ENCODE data around the gene WDR73. TPM values are rescaled to one million over a fixed set of nuclear protein-coding genes. Genes with fewer than 3 reads are reported as not detected.

The WDR73 gene
- total and polyA plus RNA-seq, 2 donors (not counting 3 experiments of a cell fraction or from before 2014, with no cell fraction given): 29.0 to 29.1 TPM

GRCh38 chr15:84661001-84661400 is 6.9 kb upstream of the WDR73 start:
- FAIRE-seq (no peak), DNase-seq (ENCODE audit: low read depth, low spot score) (no peak)
- Histone ChIP-seq H3K36me3 (ENCODE audit: control insufficient read depth in 2 of 2, extremely low read depth in 1 of 2, insufficient read depth in 2 of 2, low read length in 2 of 2) (peaks cover 0 to 5% of the 10 kb centered on the region in 2 experiments), H3K79me2 (ENCODE audit: control insufficient read depth, insufficient read depth, low read length) (no peaks in the 10 kb centered on the region), H3K9ac (replicated peaks; ENCODE audit: extremely low read depth, insufficient read depth, low read length) (no peak overlapping the region), H3K9me3 (replicated peaks; ENCODE audit: control insufficient read depth, insufficient read depth, low read length) (no peaks in the 10 kb centered on the region), H3K4me2 (ENCODE audit: insufficient read depth, low read length) (no peak overlapping the region), H3K4me3 (replicated peaks in 1 of 3; ENCODE audit: insufficient read depth in 1 of 3, low read depth in 1 of 3, low read length in 3 of 3) (no peak overlapping the region), H2AFZ (ENCODE audit: low read depth, low read length) (no peak overlapping the region), H3K4me1 (ENCODE audit: control insufficient read depth, extremely low read depth, insufficient read depth, low read length) (peaks cover 11% of the 10 kb centered on the region), H3K27me3 (ENCODE audit: control insufficient read depth in 2 of 2, insufficient read depth in 2 of 2, low read length in 2 of 2) (no peaks in the 10 kb centered on the region), H3K27ac (ENCODE audit: insufficient read depth, low read depth, low read length) (no peak overlapping the region), H3K9me1 (replicated peaks; ENCODE audit: control insufficient read depth, extremely low read depth, insufficient read depth, low read length) (no peaks in the 10 kb centered on the region), H4K20me1 (replicated peaks; ENCODE audit: control insufficient read depth, extremely low read depth, insufficient read depth, low read length) (no peaks in the 10 kb centered on the region)
- dilution Hi-C loops (cut with MboI; ENCODE audit: extremely low pct_ligation_motif_present, low sequenced_read_pairs) (no loop called here), intact Hi-C loops (cut with micrococcal nuclease) (no loop called here)
- ChIA-PET CTCF (no interaction called here), POLR2A (interaction anchor here (0.7 kb wide), 1 partner anchor 11 kb away, joined by 3 read pairs; no protein-coding TSS in a partner anchor)
- TF ChIP-seq GATA2 (IDR thresholded peaks at IDR 0.05; ENCODE audit: insufficient read depth, insufficient read length, low read depth, low read length): no peak
- no TSS peak for BruUV-seq (replicated peaks)

GRCh38 chr15:84659904-84660781 is 6.1 kb upstream of the WDR73 start:
- Histone ChIP-seq H3K36me3 (ENCODE audit: control insufficient read depth in 2 of 2, extremely low read depth in 1 of 2, insufficient read depth in 2 of 2, low read length in 2 of 2) (no peaks in the 10 kb centered on the region), H2AFZ (ENCODE audit: low read depth, low read length) (no peak overlapping the region), H3K9me3 (replicated peaks; ENCODE audit: control insufficient read depth, insufficient read depth, low read length) (no peaks in the 10 kb centered on the region), H3K27me3 (ENCODE audit: control insufficient read depth in 2 of 2, insufficient read depth in 2 of 2, low read length in 2 of 2) (no peaks in the 10 kb centered on the region), H3K4me1 (ENCODE audit: control insufficient read depth, extremely low read depth, insufficient read depth, low read length) (peaks cover 14% of the 10 kb centered on the region), H3K4me2 (ENCODE audit: insufficient read depth, low read length) (no peak overlapping the region), H3K27ac (ENCODE audit: insufficient read depth, low read depth, low read length) (no peak overlapping the region), H3K9ac (replicated peaks; ENCODE audit: extremely low read depth, insufficient read depth, low read length) (no peak overlapping the region), H3K79me2 (ENCODE audit: control insufficient read depth, insufficient read depth, low read length) (no peaks in the 10 kb centered on the region), H3K4me3 (replicated peaks in 1 of 3; ENCODE audit: insufficient read depth in 1 of 3, low read depth in 1 of 3, low read length in 3 of 3) (no peak overlapping the region), H4K20me1 (replicated peaks; ENCODE audit: control insufficient read depth, extremely low read depth, insufficient read depth, low read length) (no peaks in the 10 kb centered on the region), H3K9me1 (replicated peaks; ENCODE audit: control insufficient read depth, extremely low read depth, insufficient read depth, low read length) (no peaks in the 10 kb centered on the region)
- dilution Hi-C loops (cut with MboI; ENCODE audit: extremely low pct_ligation_motif_present, low sequenced_read_pairs) (no loop called here), intact Hi-C loops (cut with micrococcal nuclease) (no loop called here)
- DNase-seq (ENCODE audit: low read depth, low spot score) (no peak), FAIRE-seq (no peak)
- POLR2A ChIA-PET: no interaction called here
- TF ChIP-seq GATA2 (IDR thresholded peaks at IDR 0.05; ENCODE audit: insufficient read depth, insufficient read length, low read depth, low read length): no peak
- CTCF ChIA-PET: interaction anchor here (1.7 to 2.0 kb wide), 2 partner anchors 26 to 252 kb away, joined by 4 read pairs; no protein-coding TSS in a partner anchor
- BruUV-seq (replicated peaks): no TSS peak
